ENCODE results near the gene TACC2.

- TF ChIP-seq CTCF (conservative IDR thresholded peaks at IDR 0.05) = no peak
- TF ChIP-seq ZFX (IDR thresholded peaks at IDR 0.05) = no peak
These were observed 9.5 kb downstream of the TACC2 start for GRCh38 chr10:121998462-121998861.
